HG03457 (cell line): ENCODE data around the gene TLR4.
A peak's percentile ranks its signal among the peaks of the same experiment; 100 is the strongest.

Experiments used
- ATAC-seq: cut with Tn5 transposase; IDR thresholded peaks from one replicate; pipeline ENCODE4 v1.9.1; 2021; ENCODE audit warnings: moderate number of reproducible peaks; ENCODE audit not compliant: unreplicated experiment

The TLR4 gene

DNA sequence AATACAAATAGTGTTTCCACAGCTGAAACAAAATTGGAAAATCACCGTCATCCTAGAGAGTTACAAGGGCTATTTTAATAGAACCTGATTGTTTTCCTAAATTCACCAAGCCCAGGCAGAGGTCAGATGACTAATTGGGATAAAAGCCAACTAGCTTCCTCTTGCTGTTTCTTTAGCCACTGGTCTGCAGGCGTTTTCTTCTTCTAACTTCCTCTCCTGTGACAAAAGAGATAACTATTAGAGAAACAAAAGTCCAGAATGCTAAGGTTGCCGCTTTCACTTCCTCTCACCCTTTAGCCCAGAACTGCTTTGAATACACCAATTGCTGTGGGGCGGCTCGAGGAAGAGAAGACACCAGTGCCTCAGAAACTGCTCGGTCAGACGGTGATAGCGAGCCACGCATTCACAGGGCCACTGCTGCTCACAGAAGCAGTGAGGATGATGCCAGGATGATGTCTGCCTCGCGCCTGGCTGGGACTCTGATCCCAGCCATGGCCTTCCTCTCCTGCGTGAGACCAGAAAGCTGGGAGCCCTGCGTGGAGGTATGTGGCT is at the start of gene TLR4:
Gene TLR4, plus strand, starts transcription at position 380 of the 552 bp plus-strand sequence. Its CDS starts 70 bp downstream, at position 450.
- ATAC-seq: peak; percentile 99

DNA sequence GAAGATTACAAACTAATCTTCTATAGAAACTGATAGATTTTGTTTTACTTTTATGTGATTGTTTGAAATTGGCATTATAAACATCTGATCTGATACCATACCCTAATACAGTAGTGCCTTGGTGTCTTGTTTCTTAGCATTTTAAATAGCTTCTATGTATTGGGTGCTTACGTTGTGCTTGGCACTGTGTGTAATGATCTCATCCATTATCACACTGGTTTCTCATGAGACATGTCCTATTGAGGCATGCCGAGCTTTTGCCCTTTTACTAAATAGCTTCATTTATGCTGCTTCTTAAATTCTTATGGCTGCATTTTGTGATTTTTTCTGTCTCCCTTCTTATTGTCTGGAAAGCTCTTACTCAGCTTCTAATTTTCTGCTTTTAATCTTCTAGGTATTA is 48.2 kb upstream of the TLR4 start:
- ATAC-seq: no peak

DNA sequence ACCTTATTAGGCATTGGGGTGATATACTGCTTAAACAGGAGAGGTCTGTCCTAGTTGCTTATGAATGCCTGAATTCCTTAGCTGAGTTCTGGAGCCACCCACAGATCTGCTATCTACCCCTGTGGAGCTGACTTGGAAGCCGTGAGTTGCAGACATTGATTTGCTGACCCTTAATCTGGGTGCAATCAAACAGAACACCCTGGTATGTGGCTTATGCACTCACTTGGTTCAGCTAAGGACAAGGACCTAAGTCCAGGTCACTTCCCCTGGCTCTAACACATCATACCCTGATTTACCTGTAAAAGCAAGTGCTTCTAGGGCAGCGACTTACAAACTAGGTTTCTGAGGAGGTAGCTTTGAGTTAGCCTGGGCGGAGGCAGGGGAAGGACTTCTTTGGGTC is 41.6 kb upstream of the TLR4 start:
- no peak for ATAC-seq

DNA sequence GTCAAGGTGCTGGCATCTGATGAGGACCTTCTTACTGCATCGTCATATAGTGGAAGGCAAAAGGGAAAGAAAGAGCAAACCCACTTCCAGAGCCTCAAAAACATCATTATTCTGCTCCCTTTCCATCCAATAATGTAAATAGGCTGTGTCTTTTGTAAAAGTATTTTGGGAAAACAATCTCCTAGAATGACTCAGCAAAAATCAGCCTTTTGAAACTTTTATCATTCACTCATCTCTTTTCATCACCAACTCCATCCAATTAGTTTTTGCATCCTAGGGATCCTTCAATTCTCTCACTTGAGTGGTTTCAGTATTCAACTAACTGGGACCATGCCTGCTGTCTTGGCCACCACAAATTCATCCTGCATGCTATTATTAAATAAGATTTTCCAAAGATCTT is 39.8 kb upstream of the TLR4 start:
- no peak for ATAC-seq

DNA sequence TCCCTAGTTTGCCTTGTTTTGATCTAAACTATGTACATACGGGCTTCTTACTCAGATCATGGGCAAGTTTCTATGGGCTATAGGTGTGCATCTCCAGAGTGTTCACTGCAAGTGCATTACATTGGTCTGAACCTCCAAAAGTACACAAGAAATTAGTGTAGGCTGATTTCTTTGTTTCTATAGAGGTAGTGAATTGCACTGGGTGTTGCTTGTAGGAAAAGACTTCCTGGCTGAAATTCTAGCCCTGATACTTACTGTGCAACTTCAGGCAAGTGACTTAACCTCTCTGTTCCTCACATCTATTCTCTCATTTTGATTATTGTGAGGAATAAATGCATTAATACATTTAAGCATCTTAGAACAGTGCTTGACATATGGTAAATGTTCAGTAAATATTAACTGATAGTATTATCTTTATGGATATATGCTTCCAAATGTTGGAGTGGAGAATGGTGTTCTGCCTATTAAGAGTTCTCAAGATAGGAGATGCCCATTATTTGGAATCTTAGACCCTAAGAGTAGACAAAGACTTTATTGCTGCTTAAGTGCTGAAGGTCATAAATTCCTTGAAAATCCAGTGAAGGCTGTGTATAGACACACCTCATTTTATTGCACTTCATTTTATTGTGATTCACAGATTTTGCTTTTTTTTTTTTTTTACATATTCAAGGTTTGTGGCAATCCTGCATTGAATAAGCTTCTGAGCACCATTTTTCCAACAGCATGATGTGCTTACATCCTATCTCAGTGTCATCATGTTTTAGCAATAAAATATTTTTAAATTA is 38.4 kb upstream of the TLR4 start:
- ATAC-seq: no peak

DNA sequence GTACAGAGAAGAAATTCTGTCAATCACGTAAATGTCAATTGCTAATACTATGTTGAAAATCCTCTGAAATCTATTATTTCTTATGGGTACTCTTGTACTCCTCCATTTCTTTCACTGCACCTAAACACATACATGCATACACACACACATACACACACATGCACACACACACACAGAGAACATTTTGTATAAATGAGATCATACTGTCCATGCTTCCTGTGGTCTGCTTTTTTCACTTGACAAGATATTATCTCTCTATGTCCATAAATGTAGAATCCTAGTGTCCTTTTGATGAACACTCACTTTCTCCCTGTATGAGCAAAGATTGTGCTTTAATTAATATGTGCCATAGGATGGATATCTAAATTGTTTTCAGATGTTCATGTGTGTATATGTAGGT is 32.7 kb upstream of the TLR4 start:
- ATAC-seq: no peak

DNA sequence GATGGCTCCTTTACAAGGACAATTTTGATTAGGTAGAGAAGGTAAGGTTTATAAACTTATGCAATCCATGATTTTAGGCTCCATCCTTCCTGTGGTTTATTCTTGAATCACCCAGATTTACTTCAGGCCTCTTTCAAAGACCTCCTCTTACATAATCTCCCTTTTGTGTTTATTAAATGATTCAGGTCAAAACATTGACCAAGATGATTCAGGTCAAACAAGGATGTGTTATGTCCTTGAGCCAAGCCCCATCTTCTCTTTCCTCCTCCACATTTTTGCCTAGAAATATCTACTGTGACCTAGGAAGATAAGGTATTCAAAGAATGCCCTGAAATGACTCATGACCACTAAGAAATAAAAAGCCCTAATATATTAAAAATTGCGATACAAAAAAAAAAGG is 31.8 kb upstream of the TLR4 start:
- no peak for ATAC-seq

DNA sequence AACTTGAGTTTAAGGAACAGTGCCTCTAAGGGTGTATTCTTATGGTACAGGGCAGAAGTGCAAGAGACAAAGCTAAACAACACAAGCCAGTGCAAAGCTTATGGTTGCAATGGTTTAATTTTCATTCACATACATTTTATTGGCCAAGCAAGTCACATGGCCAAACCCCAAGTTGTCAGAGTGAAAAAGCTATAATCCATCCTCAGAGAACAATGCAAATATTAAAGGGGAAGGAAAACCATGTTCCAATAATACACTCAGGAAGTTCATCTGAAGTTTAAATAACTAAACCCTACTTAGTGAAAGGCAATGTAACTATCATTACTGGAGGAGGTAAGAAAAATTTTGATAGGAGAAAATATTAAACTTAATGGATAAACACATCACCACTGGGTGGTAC is 26.6 kb upstream of the TLR4 start:
- no peak for ATAC-seq

DNA sequence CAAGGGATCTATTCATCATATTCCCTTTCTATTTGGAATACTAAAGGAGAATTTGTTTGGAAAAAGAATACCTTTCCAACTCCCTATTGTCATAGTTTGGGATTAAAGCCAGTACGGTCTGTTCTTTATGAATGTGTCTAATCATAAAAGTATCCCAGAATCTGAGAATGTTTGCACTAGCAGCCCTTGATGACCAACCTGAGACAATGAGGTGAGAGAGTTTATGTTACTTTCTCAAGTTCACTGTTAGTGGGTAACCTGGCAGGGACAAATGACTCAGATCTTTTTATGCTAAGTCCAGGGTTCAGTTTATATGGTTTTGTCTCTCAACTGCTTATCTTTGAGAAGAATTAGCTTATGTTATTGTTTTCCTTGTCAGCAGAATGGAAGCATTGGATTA is 25.3 kb upstream of the TLR4 start:
- no peak for ATAC-seq

DNA sequence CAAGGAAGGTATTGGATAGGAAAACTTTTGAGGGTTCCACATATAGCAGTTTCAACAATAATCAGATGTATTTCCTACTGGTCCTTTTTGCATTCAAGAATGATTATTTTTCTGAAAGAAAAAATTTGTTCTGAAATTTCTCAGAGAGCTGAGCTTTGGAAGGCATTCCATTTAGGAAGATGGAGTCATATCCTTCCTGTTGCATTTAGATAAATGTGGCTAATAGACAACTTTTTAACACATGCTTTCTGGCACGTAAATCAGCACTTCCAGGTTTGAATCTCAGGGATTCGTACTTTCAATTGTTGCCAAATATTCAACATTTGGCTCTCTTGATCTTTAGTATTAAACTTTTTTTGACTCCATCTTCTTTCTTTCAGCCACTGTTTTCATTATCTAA is 24.8 kb upstream of the TLR4 start:
- no peak for ATAC-seq

DNA sequence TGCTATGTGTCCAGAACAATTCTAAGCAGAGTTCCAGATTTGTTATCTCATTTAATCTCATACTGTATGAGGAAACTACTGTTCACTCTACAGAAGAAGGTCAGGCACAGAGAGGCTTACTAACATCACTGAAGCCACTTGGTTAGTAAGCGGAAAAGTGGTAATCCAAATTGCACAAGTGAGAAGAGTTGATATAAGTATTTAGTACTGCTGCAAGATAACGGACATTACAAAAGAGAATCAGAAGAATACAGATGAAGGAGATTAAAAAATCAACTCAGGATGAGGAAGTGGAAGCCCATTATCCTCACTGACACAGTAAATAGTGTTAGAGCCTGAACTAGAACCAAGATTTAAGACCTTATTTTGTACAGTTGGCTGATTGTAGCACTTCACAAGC is 22.3 kb upstream of the TLR4 start:
- no peak for ATAC-seq

DNA sequence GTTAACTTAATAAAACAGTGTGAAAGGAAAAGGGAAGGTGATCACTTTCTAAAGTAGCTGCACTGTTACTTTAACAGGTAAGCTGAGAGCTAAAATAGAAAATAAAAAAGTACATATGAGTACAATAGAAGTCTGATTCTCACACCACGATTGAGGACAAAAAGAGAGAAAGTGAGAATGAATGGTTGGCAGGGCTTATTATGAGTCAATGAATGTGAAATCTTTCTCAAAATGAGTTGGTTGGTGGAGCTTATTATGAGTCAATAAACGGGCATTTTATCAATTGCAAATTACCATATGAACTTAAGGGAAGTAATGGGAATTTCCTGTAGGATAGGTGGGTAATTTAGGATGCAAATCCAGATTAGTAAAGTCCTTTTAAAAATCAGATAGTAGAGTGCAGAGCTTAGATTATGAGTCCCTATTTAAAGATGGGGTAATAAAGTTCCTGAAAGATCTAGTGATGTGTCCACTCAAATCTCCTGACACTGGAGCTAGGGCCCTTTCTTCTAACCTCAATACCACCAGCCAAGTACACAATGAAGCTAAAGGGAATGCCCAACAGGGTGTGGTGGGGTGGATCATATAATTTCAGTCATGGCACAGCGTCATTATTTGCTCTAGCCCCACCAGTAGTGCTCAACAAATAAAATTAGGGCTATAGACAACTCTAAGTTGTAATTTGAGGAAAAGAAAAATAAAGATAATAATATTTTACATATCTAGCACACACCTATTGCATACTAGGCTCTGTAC is 21.1 kb upstream of the TLR4 start:
- peak; percentile 72 for ATAC-seq

DNA sequence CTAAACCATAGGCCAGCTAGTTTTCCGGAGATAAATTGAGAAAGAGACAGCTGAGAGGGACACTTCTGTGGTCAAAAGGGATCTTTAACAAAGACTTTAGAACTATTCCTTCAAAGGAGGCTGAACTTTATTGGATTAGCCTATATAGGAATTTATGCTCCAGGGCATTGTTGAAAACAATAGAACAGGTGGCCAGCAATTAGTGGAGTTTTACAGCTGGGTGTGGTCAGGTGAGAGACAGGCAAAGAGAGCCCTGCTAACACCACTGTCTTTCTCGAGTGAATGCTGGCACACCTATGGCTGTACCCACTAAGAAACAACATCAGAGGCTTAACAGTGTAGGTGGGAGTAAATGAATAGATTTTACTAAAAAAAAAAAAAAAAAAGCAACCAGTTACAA is 16.7 kb upstream of the TLR4 start:
- ATAC-seq: no peak

DNA sequence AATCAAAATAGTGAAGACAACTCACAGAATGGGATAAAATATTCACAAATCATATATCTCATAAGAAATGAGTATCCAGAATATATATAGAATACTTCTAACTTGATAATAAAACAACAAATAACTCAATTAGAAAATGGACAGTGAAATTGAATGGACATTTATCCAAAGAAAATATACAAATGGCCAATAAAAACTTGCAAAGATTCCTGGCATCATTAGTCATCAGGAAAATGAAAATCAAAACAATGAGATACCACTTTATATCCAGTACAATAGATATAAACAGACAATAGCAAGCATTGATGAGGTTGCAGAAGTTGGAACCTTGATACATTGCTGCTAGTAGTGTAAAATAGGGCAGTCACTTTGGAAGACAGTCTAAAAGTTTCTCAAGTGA is 12.8 kb upstream of the TLR4 start:
- no peak for ATAC-seq

DNA sequence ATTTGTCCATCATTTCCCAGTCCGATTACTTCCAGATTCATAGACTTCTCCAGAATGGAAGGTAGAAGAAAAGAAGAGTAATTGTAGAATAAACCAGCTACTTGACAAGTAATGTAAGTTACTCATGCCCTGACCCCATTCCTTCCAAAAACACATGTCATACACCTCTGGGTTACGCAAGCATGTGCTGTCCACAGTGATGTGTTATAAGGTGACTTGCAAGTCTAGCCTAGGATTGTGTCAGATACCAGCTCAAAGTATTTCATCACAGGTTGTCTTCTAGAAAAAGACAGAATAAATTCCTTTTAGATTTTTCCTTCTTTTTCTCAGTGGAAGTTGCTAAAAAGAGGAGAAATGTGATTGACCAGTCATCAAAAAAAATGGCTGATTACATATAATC is 8.0 kb upstream of the TLR4 start:
- ATAC-seq: no peak

DNA sequence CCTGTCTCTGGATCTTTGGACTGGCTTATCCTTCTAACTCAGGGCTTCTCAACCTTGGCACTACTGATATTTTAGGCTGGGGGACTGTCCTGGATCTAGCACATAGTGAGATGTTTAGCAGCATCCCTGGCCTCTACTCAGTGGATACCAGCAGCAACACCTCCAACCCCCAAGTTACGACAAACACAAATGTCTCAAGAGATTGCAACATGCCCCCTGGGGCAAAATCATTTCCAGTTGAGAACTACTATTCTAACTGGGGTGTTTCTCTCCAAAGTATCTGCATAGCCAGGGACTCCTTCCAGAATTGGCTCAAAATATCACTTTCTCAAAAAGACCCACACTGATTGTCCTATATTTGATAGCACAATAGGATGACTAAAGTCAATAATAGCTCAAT is 7.2 kb upstream of the TLR4 start:
- ATAC-seq: no peak

DNA sequence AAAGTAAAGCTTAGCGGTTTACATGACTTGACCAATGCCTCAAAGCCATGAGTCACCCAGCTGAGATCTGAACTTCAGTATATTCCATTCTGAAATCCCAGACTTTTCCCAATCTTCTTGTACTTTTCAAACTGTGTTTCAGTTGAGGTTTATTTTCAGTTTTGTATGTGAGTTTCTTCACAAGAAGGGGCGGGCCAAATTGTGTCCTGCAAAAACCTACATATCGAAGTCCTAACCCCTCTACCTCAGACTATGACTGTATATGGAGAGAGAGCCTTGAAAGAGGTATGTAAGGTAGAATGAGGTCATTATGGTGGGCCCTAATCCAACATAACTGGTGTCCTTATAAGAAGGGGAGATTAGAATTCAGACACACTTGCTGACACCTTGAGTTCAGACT is 666 bp upstream of the TLR4 start:
- no peak for ATAC-seq

DNA sequence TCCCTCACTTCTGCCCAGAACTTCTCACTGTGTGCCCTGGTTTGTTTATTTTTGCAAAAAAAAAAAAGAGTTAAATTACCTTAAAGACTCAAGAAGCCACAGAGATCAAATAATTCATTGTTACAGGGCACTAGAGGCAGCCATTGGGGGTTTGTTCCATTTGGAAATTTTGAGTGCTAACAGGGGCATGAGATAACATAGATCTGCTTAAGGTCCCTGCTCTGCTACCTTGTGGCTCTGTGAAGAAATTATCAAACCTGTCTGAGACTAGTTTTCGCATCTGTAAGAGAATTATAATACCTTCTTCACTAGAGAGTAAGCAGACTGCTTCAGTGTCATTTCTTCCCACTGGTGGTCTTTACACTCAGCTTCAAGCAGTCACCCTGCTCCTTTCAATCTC is 394 bp downstream of the TLR4 start:
- ATAC-seq: no peak

DNA sequence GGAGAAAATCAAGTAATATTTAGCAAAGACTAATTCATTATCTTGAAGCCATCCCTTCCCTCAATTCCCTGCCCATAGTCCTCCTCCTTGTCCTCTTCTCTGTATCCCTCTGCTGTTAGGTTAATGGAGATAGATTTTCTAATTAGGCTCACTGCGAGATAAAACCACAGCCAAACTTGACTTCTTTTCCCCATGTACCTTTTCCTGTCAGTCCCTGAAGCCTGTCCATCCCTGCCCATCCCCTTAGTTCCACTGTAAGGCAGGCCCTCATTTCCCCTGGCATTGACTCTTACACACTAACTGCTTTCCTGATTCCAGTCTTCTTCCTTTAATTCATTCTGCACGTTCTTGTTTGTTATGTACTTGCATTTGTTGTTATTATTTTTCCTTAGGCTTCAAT is 1.2 kb downstream of the TLR4 start:
- no peak for ATAC-seq

DNA sequence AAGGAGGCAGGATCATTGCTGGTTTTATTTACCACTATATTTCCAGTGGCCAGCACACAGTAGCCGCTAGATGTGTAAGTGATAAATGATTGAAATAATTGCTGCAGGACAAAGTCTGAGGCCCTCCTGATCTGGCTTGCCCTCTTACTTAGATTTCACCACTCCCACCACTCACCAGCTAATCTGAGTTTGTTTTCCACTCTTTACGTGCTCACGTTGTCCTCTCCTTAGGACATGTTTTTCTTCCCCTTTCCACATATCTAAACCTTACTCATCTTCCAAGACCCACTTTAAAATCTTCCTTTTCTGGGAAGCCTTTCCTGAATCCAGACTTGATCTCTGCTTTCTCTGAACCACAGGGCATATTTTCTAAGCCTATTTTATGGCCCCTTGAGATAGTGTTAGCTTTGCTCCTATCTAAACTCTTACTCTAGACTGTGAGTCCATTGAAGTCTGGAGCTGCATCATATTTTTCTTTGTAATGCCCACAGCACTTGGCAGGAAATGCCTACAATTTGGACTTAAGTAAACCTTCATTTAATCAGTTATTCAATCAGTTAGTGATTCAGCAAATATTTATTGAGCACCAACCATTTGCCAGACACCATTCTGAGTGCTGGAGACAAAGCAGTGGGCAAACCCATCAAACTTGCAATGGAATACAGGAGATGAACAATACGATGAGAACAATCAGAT is 2.4 kb downstream of the TLR4 start:
- ATAC-seq: no peak

DNA sequence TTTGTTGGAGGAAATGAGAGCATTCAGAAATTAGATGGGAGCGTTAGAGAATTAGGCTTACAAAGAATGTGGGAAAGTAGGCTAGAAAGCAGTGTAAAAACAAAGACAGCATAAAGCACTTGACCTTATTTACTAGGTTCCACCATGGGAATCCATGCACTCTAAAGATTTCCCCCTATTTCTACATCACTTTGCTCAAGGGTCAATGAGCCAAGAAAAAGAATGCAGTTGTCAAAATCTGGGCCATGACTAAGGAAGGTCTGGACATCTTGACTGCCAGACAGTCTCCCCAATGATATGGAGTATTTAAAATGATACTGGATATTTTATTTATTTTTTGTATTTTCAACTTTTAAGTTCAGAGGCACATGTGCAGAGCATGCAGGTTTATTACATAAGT is 3.4 kb downstream of the TLR4 start:
- no peak for ATAC-seq

DNA sequence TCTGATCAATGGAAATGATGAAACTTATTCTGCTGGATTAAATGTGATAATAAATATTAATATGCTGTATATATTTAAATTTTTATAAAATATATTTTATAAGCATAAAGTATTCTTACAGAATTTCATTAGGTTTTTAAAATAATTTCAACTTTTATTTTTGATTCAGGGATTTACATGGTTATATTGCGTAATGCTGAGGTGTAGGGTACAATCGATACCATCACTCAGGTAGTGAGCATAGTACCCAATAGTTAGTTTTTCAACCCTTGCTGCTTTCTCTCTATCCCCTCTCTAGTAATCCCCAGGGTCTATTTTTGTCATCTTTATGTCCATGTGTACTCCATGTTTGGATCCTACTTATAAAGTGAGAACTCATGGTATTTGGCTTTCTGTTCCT is 5.7 kb downstream of the TLR4 start:
- ATAC-seq: no peak
